Measurements from ENCODE around the gene H3-3A. TPM values are rescaled to one million over a fixed set of nuclear protein-coding genes. Genes with fewer than 3 reads are reported as not detected.

Gene H3-3A
- total and polyA plus RNA-seq, 9 donors = 351 to 754 (median 651) TPM

DNA sequence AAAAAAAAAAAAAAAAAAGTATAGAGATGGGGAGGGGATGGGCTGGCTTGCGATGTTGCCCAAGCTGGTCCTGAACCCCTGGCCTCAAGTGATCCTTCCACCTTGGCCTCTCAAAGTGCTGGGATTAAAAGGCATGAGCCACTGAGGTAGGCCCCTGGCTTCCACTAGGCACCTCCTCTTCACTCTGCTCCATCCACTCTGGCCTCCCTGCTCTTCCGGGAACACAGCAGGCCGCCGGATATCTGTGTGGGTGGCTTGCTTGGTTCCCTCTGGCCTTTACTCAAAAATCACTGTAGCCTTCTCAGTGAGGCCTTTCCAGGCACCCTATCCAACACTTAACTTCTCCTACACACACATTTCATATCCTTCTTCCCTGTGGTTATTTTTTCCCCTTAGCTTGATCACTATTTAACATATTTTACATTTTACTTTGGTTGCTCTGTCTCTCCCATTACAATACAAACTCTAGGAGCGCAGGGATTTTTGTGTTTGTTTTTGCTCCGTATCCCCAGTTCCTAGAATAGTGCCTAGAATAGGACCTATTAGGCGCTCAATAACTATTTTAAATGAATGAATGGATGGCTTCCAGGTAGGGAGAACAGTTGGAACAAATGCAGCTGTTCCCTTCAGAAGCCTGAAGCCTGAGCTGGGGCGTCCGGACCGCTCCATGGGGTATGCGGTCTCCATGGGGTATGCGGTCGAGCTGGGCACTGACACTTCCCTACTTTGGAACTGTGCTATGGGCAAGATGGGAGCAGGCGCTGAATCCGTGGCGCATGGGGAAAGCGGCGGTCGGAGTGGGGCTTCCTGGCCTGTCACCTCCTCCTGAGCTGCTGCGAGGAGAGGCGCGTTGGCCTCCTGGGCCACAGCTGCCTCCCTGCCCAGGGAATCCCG lies 46.7 kb downstream of the H3-3A start:
- WGBS (ENCODE audit: insufficient coverage) = 6% methylated on average over 19 of the region's 23 CpGs
- DNase-seq = peak; percentile 84
- Histone ChIP-seq H3K36me3 (ENCODE audit: control insufficient read depth, insufficient read depth, low read length) (no peaks in the 10 kb centered on the region), H3K4me3 (ENCODE audit: low read length) (peak overlapping the region; percentile 72), H3K9me3 (replicated peaks; ENCODE audit: control insufficient read depth, low read depth, low read length) (no peaks in the 10 kb centered on the region), H3K4me1 (ENCODE audit: control insufficient read depth, insufficient read depth, low read length) (peaks cover 37% of the 10 kb centered on the region), H3K27ac (ENCODE audit: low read length) (peak overlapping the region; percentile 100), H3K27me3 (ENCODE audit: control insufficient read depth, insufficient read depth, low read length) (no peaks in the 10 kb centered on the region)

DNA sequence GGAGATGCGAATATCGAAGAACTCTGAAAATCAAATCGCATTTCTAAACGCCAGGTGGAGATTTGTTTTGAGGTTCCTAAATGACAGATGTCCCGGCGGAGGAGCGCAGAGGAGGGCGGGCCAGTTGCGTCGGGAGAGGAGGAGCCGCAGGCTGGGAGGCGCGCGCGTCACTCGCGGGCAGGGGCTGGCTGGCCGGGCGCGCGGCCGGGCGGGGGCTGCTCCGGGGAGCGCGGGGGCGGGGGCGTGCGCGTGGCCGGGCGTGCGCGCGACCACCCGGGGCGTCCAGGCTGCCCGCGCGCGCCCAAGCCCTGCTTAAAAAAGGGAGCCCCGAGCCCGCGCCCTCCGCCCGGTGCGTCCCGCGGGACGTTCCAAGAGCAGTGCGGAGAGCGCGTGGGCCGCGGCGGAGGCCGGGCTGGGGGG lies 47.3 kb downstream of the H3-3A start:
- no peaks in the 10 kb centered on the region for H3K9me3 ChIP-seq (replicated peaks; ENCODE audit: control insufficient read depth, low read depth, low read length)
- peak overlapping the region; percentile 72 for H3K4me3 ChIP-seq (ENCODE audit: low read length)
- under 1% methylated on average over 53 of the region's 57 CpGs for WGBS (ENCODE audit: insufficient coverage)
- peak; percentile 96 for DNase-seq
- H3K27ac ChIP-seq (ENCODE audit: low read length) = peak overlapping the region; percentile 100
- peaks cover 34% of the 10 kb centered on the region for H3K4me1 ChIP-seq (ENCODE audit: control insufficient read depth, insufficient read depth, low read length)
- no peaks in the 10 kb centered on the region for H3K27me3 ChIP-seq (ENCODE audit: control insufficient read depth, insufficient read depth, low read length)
- H3K36me3 ChIP-seq (ENCODE audit: control insufficient read depth, insufficient read depth, low read length) = no peaks in the 10 kb centered on the region

DNA sequence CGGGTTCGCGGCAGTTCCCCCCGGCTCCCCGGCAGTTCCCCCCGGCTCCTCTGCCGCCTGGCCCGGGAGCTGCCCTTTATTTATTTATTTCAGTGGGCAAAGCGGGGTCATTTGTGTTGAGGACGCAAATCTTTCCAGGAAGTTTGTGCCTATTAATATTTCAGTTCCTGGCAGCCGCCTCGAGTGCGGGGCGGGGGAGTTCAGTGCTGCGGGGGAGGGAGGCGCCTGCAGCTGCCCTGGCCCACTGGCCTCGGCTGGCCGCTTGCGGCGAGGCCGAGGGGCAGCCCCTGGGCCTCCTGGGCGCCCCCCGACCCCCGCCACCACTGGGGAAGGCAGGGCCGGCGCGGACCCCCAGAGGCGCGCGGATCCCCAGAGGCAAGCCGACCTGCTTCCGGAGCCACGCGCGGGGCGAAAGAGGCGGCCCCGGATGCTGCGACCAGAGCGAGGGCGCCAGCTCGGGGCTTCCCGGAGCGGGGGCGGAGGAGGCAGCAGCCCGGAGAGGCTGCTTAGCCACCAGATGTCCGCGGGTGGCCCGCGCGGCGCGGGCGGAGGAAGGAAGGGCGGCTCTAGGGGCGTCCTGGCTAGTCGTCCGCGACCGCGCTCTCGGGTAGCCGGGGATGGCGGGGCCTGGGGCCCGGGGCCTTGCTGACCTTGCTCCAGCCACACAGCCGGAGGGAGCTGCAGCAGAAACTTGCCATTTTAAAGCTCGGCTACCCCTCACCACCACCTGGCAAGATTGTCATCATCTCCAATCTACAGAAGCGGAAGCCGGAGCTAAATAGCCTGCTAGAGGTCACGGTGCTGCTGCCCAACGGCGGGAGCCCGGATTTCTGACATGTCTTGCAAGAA lies 48.0 kb downstream of the H3-3A start:
- Histone ChIP-seq H3K4me3 (ENCODE audit: low read length) (peak overlapping the region; percentile 53), H3K27ac (ENCODE audit: low read length) (peak overlapping the region; percentile 97), H3K27me3 (ENCODE audit: control insufficient read depth, insufficient read depth, low read length) (no peaks in the 10 kb centered on the region), H3K36me3 (ENCODE audit: control insufficient read depth, insufficient read depth, low read length) (no peaks in the 10 kb centered on the region), H3K9me3 (replicated peaks; ENCODE audit: control insufficient read depth, low read depth, low read length) (no peaks in the 10 kb centered on the region), H3K4me1 (ENCODE audit: control insufficient read depth, insufficient read depth, low read length) (peaks cover 34% of the 10 kb centered on the region)
- WGBS (ENCODE audit: insufficient coverage) = under 1% methylated on average over 69 of the region's 73 CpGs
- peak; percentile 93 for DNase-seq

DNA sequence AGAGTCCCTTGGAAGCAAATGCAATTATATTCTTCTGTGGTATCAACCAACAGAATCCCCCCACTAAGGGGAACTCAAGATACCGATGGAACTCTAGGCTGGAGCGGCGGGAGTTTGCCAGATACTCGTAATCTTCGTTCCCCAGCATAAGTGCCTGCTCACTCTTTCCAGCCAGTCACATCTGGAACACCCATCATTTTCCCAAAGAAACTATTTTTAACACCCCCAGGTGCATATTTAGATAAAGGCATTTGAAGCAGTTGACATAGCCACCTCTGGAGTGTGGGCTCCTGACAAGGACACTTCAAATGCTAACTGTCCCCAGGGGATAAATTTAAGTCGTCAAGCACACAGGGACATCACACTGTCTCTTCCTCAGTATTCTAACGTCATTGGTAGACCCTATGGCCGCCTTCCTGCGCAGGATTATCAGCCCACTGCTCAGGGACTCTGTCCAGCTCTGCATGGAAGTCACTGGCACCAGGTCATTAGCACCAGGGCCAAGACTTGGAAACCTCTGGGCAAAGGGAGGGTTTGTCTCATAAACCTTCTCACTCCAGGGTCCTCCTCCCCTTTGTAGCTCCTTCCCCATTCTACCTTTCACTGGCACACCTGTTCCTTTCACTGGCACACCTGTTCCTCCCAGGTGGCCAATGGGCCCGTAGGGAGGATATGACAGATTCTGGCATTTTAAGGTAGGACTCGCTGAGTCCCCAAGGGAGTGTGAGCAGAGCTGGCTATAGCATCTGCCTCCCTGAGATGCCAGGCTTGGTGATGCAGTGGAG lies 48.8 kb downstream of the H3-3A start:
- no peaks in the 10 kb centered on the region for H3K36me3 ChIP-seq (ENCODE audit: control insufficient read depth, insufficient read depth, low read length)

GRCh38 chr1:226111883-226112261 lies 49.4 kb downstream of the H3-3A start:
- H3K36me3 ChIP-seq (ENCODE audit: control insufficient read depth, insufficient read depth, low read length) = no peaks in the 10 kb centered on the region
- WGBS (ENCODE audit: insufficient coverage) = 56% methylated on average over 7 of the region's 7 CpGs
- peak overlapping the region; percentile 97 for H3K27ac ChIP-seq (ENCODE audit: low read length)
- DNase-seq = peak; percentile 73
- no peak overlapping the region for H3K4me3 ChIP-seq (ENCODE audit: low read length)
- H3K9me3 ChIP-seq (replicated peaks; ENCODE audit: control insufficient read depth, low read depth, low read length) = no peaks in the 10 kb centered on the region
- H3K4me1 ChIP-seq (ENCODE audit: control insufficient read depth, insufficient read depth, low read length) = peaks cover 34% of the 10 kb centered on the region
- H3K27me3 ChIP-seq (ENCODE audit: control insufficient read depth, insufficient read depth, low read length) = no peaks in the 10 kb centered on the region

More for the DNA sequence above, 48.8 kb downstream of the H3-3A start:
- Histone ChIP-seq H3K4me3 (ENCODE audit: low read length) (peak overlapping the region; percentile 53), H3K9me3 (replicated peaks; ENCODE audit: control insufficient read depth, low read depth, low read length) (no peaks in the 10 kb centered on the region), H3K4me1 (ENCODE audit: control insufficient read depth, insufficient read depth, low read length) (peaks cover 34% of the 10 kb centered on the region), H3K27ac (ENCODE audit: low read length) (peak overlapping the region; percentile 97), H3K27me3 (ENCODE audit: control insufficient read depth, insufficient read depth, low read length) (no peaks in the 10 kb centered on the region)
- WGBS (ENCODE audit: insufficient coverage) = 45% methylated on average over 4 of the region's 11 CpGs
- peak; percentile 70 for DNase-seq

DNA sequence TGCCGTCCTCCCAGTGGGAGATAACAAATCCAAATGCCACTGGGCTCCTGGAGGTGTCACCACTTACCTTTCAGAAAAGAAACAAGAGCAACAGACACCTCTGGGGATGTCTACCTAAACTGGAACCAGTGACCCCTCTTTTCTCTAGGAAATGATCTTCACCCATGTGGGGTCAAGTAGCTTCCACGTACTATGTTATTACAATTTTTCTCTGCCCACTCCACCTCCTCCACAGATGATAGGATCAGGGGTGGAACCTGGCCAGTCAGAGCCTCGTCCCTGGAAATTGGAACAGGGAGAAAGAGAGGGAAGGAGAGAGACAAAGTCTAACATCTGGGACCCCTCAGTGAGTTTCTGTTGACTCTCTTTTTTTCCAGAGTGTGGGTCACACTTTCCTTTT lies 50.1 kb downstream of the H3-3A start:
- Histone ChIP-seq H3K4me1 (ENCODE audit: control insufficient read depth, insufficient read depth, low read length) (peaks cover 34% of the 10 kb centered on the region), H3K9me3 (replicated peaks; ENCODE audit: control insufficient read depth, low read depth, low read length) (no peaks in the 10 kb centered on the region), H3K4me3 (ENCODE audit: low read length) (no peak overlapping the region), H3K36me3 (ENCODE audit: control insufficient read depth, insufficient read depth, low read length) (no peaks in the 10 kb centered on the region), H3K27ac (ENCODE audit: low read length) (peak overlapping the region; percentile 74), H3K27me3 (ENCODE audit: control insufficient read depth, insufficient read depth, low read length) (no peaks in the 10 kb centered on the region)
- no peak for DNase-seq
- WGBS (ENCODE audit: insufficient coverage) = 62% methylated on average over 2 of the region's 3 CpGs

GRCh38 chr1:226116673-226117072 lies 54.2 kb downstream of the H3-3A start:
- Histone ChIP-seq H3K4me3 (ENCODE audit: low read length) (no peak overlapping the region), H3K9me3 (replicated peaks; ENCODE audit: control insufficient read depth, low read depth, low read length) (no peaks in the 10 kb centered on the region), H3K27ac (ENCODE audit: low read length) (no peak overlapping the region), H3K27me3 (ENCODE audit: control insufficient read depth, insufficient read depth, low read length) (peaks cover 2% of the 10 kb centered on the region), H3K36me3 (ENCODE audit: control insufficient read depth, insufficient read depth, low read length) (no peaks in the 10 kb centered on the region), H3K4me1 (ENCODE audit: control insufficient read depth, insufficient read depth, low read length) (peaks cover 15% of the 10 kb centered on the region)
- DNase-seq = no peak
- WGBS (ENCODE audit: insufficient coverage) = 86% methylated on average over 1 of the region's 3 CpGs

GRCh38 chr1:226117330-226117729 lies 54.8 kb downstream of the H3-3A start:
- no peaks in the 10 kb centered on the region for H3K9me3 ChIP-seq (replicated peaks; ENCODE audit: control insufficient read depth, low read depth, low read length)
- no peak overlapping the region for H3K27ac ChIP-seq (ENCODE audit: low read length)
- DNase-seq = no peak
- no peaks in the 10 kb centered on the region for H3K36me3 ChIP-seq (ENCODE audit: control insufficient read depth, insufficient read depth, low read length)
- no CpG with 5 or more reads among the region's 6 CpGs for WGBS (ENCODE audit: insufficient coverage)
- peaks cover 2% of the 10 kb centered on the region for H3K27me3 ChIP-seq (ENCODE audit: control insufficient read depth, insufficient read depth, low read length)
- H3K4me3 ChIP-seq (ENCODE audit: low read length) = no peak overlapping the region
- H3K4me1 ChIP-seq (ENCODE audit: control insufficient read depth, insufficient read depth, low read length) = peaks cover 9% of the 10 kb centered on the region

DNA sequence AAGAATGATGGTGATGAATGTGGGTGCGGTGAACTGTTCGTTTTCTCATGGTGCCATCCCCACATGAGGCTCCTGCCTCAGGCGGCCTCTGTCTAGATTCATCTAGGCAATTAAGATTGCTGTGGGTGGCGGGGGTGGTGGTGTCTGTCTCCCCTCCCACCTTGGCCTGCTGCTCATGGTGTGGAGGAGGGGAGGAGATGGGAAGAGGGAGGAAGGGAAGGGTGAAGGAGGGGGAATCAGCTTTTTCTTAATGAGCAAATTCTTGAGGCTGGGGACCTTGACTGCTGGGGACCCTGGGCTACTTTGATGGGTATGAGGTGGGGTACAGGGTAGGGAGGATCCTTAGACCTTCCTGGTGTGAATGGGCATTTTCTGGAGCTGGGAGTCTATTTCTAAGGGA lies 55.8 kb downstream of the H3-3A start:
- H3K36me3 ChIP-seq (ENCODE audit: control insufficient read depth, insufficient read depth, low read length) = no peaks in the 10 kb centered on the region
- DNase-seq = no peak
- no CpG with 5 or more reads among the region's 4 CpGs for WGBS (ENCODE audit: insufficient coverage)
- no peak overlapping the region for H3K27ac ChIP-seq (ENCODE audit: low read length)
- peaks cover 10% of the 10 kb centered on the region for H3K4me1 ChIP-seq (ENCODE audit: control insufficient read depth, insufficient read depth, low read length)
- no peaks in the 10 kb centered on the region for H3K9me3 ChIP-seq (replicated peaks; ENCODE audit: control insufficient read depth, low read depth, low read length)
- H3K4me3 ChIP-seq (ENCODE audit: low read length) = no peak overlapping the region
- H3K27me3 ChIP-seq (ENCODE audit: control insufficient read depth, insufficient read depth, low read length) = peaks cover 8% of the 10 kb centered on the region

Measured in muscle of leg (tissue), 11 donors.